OCI-LY7 (cell line): Measurements from ENCODE around the gene CDK5R1.

Source experiments
- CTCF ChIP-seq: fragments of 200-600 bp; sonication (generic); conservative IDR thresholded peaks from 2 replicates; pipeline ENCODE4 v1.5.1; 2014; ENCODE audit warnings: mild to moderate bottlenecking, antibody characterized with exemption, low read length, moderate library complexity, mixed read lengths
- EZH2phosphoT487 ChIP-seq: fragments of 200-600 bp; sonication (generic); IDR thresholded peaks from 2 replicates; pipeline ENCODE4 v1.6.1; 2018; ENCODE audit warnings: low read depth, borderline replicate concordance, mild to moderate bottlenecking, mixed run types, antibody characterized with exemption, low read length, moderate library complexity, mixed read lengths

- no peak for TF ChIP-seq CTCF
- no peak for TF ChIP-seq EZH2phosphoT487
Measured at GRCh38 chr17:32451879-32452278, 34.9 kb upstream of the CDK5R1 start.
